HG02943 (cell line): Measurements from ENCODE around the gene BTRC.
"Not testable (repeated sequence)": the region's sequence is repeated elsewhere in the genome, so short reads cannot be mapped to it uniquely, and the experiment has no call there.

Experiments
- ATAC-seq: cut with Tn5 transposase; IDR thresholded peaks from one replicate; pipeline ENCODE4 v1.9.1; 2021; ENCODE audit warnings: mild to moderate bottlenecking, low read depth, moderate library complexity; ENCODE audit not compliant: unreplicated experiment

Gene BTRC

DNA sequence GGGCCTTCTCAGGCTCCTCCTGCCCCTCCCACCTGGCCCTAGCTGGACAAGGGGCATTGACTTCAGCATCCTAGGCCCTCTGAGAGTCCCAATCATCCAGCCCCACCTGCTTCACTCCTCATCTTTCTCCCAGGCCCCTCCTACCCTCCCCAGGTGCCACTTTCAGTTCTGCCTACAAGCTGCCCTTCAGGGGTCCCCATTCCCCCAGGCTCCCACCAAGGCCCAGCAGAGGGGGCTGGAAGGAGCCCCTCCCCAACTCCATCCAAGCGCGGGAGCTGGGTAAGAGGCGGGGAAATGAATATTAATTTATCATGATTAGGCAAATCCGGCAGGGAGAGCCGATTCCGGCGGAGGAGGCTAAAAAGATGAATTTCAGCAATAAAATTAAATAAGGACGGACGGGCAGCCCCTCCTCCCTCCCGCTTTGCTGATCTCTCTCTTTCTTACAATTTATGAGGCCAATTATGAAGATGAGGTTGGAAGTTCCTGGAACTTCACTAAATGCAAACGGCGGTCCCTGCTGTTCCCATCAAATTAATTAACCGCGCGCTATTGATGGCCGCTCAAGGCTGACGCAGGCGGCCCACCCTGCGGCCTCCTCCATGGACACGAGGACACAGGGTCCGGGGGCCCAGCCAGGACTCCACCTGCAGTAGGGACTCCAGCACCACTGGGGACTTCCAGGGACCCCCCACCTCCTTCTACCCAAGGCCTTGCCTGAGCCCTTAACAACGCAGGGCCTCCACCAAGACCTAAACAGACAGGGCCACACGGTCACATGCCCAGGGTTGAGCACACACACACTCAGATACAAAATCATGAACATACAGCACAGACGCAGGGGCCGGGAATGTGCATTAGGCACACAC lies 220.2 kb downstream of the BTRC start:
- ATAC-seq: no peak

DNA sequence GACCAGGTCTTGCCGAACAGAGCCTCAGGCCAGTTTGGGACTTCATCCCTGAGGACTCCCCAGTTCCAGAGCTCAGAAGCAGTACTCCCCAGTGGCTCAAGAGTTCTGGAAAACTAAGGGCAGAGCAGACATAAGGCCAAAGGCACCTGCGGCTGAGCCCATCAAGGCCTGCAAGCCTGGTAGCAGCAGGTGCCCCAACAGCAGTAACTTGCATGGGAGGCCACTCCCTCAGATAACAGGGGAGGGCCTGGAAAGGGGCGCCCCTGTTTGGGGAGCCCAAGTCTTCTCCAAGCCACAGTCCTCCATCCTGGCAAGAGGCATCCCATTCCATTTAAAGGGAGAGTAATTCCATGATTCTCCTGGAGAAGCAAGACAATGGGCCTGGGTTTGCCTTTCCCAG lies 221.1 kb downstream of the BTRC start:
- no peak for ATAC-seq

DNA sequence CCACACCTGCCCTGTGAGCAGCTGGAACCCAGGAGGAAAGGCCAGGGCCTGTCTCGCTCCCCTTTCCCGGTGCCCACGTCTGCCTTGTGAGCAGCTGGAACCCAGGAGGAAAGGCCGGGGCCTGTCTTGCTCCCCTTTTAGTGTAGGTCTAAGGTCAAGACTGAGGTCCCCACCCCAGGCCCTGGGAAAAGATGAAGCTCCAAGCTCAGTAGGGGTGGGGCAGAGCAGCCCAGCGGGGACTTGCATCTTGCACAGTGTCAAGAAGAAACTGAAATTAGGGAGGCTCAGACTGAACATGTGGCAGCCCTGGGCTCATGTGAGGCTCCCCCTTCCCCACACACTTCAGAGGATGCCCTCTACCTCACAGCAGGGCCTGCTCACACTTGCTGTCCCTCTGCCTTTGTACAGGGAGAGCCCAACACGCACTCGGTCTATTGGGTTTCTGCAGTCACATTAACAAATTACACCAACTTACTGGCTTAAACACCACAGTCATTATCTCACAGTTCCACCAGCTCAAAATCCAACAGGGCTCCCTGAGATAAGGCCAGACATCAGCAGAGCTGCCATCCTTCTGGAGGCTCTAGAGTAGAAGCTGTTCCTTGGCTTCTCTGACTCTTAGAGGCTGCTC lies 221.7 kb downstream of the BTRC start:
- no peak for ATAC-seq

DNA sequence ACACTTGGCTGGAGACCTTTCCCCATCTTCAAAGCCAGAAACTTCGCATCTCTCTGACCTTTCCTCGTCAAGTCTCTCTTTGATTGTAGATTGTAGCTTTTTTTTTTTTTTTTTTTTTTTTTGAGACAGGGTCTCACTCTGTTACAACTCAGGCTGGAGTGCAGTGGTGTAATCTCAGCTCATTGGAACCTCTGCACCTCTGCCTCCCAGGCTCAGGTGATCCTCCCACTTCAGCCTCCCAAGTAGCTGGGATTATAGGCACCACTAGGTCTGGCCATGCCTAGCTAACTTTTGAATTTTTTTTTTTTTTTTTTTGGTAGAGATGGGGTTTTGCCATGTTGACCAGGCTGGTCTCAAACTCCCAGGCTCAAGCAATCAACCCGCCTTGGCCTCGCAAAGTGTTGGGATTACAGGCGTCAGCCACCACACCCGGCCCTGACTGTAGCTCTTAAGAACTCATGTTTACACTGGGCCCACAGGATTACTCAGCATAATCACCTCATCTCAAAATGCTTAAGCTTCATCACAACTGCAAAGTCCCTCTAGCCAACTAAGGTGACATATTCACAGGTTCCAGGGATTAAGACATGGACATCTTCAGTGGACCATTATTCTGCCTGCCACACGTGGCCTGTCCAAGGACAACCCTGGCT lies 222.4 kb downstream of the BTRC start:
- no peak for ATAC-seq

DNA sequence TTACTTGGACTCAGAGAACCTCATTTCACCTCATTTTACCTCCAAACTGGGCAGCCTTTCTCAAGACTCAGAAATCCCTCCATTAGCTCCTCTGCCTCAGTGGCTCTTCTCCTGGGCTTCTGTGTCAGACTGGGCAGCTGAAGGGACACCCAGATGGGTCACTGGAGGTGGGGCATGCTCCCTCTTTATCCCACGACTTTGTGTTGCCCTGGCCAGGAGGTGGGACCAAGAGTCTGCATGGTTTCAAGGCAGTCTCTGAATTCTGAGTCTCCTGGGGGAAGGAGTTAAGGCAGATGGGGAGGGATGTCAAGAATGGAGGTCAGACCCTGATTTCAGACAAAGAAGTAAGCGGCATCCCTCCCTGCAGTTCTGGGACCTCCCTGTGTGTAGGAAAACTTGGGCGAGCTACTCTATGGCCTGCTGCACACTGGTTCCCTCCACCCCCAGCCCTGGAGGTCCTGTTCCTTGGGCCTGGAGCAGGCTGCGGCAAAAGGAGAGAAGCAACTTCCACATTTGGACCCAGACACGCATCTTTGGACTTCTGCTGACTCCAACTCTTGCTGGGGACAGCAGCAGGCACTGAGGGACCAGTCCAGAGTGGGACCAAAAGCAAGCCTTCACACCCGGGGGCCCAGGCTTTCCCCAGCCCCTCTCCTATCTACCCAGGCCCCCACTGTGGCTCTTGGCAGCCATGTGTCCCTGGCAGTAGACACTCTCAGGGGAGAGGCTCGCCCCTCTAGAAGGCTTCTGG lies 223.3 kb downstream of the BTRC start:
- no peak for ATAC-seq

DNA sequence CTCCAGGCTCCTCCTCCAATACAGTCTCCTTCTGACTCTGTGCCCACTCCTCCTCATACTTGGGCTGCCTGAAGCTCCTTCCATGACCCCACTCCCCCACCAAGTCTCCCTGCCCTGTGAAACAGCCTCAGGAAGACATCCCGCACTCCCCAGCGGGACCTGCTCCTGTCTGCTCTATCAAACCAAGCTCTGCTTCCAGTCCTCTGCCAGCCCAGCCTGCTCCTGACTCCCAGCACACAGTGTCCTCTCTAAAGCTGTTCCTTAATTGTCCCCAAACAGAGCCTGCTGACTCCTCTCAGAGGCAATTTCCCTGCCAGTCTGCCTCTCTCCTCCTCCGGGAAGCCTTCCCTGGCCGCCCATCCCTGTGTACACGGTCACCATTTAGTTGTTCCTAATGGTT lies 224.2 kb downstream of the BTRC start:
- no peak for ATAC-seq

DNA sequence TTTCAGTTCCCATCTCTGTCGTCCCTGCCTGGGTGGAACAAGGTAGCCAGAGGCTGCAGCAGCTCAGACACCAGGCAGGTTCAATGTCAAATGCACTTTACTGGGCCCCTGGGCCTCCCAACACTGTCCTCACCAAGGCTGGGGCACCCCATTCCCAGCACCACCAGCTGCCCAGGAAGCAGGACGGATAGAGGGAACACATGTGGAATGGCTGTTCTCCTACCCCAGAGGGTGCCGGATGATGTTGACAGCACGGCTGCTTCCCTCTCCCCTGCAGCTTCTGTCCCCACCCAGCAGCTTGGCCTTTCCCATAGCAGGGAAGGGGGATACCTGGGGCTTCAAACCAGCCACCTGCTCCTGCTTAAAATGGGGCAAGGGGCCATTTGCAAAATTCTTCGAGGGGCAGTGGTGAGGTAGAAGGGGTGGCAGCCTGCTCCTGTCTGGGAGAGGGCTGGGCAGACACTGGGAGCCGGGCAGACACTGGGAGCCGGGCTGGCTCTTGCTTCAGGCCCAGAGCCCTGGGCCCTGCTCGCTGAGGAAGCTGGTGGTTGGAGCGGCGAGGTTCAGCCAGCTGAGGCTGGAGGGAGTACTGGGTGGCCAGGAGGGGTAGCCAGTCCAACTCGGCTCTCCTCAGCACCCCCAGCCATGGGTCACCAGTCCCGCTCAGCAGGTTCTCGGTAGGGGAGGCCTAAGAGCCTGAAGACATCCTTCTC lies 225.0 kb downstream of the BTRC start:
- ATAC-seq: no peak

DNA sequence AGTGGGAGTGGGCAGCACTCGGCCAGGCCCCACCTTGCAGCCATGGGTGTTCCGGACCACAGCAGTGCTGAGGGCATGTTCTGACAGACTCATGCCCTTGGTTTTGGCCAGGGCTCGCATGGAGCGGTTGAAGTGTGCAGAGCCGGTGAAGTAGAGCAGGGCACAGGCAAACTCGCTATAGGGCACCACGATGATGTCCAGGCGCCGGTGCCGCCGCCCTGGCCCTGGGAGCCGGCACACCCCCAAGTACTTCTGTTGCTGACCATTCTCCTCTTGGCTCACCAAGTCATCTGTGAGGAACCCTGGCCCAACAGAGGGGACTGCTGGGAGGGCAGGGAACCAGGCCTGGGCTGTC lies 225.5 kb downstream of the BTRC start:
- no peak for ATAC-seq

DNA sequence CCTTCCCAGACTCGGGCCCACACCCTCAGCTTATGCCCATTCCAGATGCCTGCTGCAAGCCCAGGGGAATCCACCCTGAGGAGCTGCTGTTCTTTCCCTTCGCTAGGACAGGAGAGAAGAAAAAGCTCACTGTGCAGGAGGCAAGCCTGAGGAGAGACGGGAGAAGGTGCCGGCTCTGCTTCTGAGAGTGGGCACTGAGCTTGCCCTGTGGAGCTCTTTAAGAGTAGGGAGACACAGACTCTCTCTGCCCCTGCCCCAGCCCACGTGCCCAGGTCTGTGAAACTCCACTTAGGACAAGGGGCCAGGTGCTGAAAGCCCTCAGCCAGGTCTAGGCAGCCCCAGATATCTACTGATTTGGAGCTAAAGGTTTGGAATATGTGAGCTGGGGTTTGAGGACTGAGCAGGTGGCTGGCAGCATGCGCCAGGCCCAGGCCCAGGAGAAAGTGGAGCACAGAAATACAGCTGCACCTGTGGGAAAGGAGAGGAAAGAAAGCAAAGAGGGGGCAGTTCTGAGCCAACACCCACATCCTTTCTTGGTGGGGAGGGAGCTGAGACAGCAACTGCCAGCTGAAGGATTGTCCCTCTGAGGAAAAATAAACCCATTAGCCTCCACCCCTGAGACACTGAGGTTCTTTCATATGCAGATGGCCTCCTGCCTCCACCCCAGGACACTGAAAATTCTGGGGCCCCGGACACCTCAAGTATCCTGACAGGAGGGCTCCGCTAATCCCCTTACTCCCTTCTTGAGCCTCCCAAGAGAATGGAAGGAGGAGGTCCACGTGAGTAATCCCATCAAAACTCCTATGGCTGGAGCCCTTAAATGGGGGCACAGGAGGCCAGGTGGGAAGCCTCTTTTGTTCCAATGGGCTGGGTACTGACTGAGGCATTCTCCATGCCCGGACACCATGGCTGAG lies 226.8 kb downstream of the BTRC start:
- no peak for ATAC-seq

DNA sequence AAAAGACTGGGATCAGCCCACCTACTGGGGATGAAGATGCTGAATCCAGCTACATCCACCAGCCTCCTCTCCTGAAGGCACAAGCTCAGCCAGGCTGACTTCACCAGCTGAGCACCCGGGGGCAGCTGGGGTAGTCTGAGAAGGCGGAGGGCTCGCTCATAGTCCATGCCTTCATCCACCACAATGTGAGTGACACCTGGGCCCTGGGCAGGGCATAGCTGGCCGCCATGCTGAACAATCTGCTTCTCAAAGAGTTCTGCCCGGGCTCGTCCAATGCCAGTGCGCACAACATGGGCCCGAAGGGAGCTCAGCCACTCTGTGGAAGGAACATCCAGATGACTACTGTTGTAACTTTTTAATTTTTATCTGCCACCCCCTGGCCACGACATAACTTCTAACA lies 231.9 kb downstream of the BTRC start:
- ATAC-seq: no peak

DNA sequence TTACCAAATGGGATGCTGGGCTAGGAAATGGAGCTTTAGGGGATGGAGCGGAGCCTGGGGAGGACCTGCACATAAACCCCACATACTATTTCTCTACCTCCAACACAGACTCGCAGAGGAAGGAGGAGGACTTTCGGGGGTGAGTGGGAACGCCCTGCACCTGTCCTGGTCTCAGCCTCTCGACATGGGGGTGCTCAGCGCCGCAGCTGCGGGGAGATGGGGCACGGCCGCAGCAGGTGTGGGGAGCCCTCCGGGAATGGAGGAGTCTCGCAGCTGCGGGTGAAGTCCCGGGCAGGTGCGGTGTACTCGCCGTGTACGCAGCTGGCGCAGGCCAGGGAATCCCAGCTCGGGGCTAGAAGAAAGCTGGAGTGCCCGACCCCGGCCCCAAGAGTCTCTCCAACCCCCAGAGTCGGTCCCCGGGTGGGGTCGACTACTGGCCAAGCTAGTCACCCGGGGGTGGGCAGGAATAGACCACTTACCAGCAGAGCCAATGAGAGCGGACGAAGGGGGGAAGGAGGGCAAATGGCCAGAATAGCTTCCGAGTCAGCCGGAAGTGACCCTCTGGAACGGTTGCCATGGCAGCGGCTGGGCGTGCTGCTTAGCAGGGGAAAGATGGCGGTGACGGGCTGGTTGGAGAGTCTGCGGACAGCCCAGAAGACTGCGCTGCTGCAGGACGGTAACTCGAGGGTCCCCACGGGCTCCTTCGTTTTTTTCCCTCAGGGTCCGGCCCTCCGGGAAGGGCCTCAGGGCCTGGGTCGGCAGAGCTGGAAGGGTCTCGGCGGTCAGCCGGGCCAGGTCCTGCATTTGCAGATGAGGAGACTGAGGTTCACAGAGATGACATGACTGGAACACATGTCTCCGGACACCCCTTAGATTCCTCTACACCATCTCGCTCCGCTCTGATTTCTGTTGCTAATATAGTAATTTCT lies 234.0 kb downstream of the BTRC start, which contains the start of the genes DPCD and POLL:
DPCD (plus strand) TSS at position 597 of the 929 bp plus-strand sequence; CDS start at position 613, 16 bp downstream.
POLL (minus strand) TSS at position 533 of the 929 bp plus-strand sequence. CDS start 897 bp downstream, outside the sequence.
- ATAC-seq: peak; percentile 92

DNA sequence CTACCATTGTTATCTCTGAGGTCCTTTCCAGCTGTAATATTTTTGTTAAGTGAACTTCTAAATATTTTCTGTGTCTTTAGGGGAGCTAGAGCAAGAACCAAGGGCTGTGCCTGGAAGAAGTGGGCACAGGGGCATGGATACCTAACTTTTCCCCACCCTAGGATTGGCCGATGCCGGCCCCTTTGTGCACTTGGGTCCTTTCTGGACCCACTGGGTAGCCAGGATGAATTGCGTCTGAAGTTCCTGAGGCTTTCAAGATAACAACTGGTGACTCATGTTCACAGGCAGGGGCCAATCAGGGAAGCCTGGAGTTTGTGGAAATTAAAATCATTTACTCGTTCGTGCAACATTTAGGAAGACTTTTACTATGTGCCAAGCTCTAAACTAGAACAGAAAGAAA lies 234.9 kb downstream of the BTRC start:
- no peak for ATAC-seq

DNA sequence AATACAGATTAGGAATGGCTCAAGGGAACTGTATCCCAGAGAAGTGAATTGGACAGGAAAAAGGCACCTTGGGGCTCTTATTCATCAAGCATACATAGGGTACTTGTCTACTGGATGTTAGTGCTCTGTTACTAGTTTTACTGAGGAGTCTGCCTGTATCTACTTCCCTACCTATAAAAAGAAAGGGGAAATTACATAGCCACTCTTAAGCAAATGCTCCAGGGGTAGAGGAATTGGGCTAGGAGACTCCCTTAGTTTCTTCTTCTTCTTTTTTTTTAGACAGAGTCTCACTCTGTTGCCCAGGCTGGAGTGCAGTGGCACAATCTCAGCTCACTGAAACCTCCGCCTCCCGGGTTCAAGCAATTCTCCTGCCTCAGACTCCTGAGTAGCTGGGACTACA lies 239.4 kb downstream of the BTRC start:
- not testable (repeated sequence) for ATAC-seq

DNA sequence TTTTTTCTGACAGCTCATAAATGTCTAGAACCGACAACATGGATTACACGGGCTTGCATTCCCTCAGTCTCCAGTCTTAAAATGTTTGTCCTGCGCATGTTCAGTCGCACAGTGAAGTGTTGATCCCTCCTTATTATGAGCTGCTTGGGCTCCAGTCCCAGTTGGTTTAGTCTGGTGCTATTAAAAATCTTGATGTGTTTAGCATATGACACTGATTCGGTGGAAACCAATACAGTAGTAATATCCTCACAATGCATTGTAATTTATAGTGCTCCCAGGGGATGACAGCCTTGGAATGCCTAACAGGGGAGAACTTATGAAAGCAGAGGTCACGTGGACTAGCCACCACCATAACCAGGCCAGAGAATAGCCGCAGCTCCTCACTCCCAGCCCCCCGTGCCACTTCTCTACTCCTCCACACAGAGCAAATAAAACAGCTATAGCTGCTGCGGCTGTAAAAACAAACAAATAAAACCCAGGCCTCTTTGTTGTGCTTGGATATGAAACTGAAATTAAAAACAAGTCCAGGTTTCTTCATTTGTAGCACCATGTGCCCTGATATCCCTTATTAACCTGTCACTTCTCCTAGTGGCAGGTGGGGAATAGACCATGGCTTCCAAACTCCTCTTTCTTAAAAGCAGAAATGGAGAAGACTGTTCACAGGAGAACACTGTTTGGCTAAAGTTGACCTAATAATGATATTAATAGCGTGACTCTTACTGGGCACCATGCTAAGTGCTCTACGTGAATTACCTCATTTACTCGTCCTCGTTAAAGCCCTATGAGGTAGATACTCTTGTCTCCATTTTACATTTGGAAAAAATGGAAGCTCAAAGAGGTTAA lies 241.8 kb downstream of the BTRC start:
- no peak for ATAC-seq

DNA sequence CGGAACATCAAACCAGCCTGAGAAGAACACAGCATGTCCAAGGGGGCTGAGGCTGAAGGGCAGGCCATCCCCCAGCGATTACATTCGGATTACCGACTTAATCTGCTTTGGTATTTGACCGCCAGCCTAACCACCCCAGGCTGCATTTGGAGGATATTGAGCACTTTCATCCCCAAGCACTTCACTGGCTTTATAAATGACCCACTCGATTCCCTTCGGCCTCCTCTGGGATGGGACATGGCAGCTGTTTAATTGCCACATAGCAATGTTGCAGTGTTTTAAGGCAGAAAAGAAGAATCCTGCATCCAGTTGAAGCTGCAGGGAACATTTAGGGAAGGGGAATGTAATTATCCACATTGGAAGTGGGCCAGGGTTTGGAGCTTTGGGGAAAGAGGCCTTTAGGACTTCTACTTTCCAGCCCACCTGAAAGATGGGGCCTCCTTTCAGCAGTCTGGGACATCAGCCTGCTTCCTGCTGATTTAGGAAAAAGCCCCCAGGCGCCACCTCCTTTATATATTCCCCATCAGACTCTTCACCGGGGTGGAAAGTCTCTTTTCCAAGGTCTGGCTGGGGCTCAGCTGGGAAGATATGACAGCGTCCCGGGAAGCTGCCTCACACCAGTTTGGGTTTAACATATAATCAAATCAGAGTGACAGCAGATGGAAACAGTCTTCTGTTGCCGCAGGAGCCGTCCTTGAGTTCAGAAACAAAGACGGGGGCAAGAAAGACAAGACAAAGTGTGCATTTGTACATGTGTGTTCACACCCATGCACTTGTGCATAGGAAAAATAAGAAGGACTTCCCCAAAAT lies 243.3 kb downstream of the BTRC start:
- no peak for ATAC-seq

DNA sequence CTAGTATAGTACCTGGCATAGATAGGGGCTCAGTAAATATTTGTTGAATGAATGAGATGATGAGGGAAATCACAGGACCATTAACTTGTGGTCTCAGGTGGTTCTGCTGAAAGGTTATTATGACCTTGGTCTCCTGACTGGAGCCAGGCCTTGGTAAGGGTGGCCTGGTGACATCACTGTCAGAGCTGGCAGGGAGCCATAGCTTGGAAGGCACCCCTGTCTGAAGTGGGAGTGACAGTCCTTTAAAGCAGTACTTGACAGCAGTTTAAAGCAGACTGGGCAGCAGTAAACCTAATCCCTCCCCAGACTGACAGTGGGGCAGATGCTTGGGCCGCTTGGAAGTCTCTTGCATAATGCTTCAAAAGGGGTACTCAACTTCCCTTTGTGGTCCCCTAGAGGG lies 247.6 kb downstream of the BTRC start:
- no peak for ATAC-seq
